A673 (cell line): Measurements from ENCODE around the gene IFT122. TPM values are rescaled to one million over a fixed set of nuclear protein-coding genes. Genes with fewer than 3 reads are reported as not detected.

Source experiments
- BruUV-seq: library from RNA; stranded (reverse); fragments of 400-500 nt; replicated peaks from 2 replicates; lab custom pipeline; 2021; lab: Mats Ljungman, UMichigan
- CTCF ChIA-PET: fragments of 300-600 bp; sonication (Branson Sonifier 250); formaldehyde crosslinking; loops from one replicate; lab custom pipeline; 2022; ENCODE audit warnings: antibody characterized with exemption; lab: Charles Lee
- POLR2A ChIA-PET: fragments of 300-600 bp; sonication (Branson Sonifier 250); formaldehyde crosslinking; loops from one replicate; lab custom pipeline; 2022; ENCODE audit warnings: antibody characterized with exemption; ENCODE audit not compliant: low non-redundant PET; lab: Charles Lee
- DNase-seq: peaks from one replicate; pipeline ENCODE4 v3.0.0-alpha.2; 2015; ENCODE audit warnings: low spot score
- H3K27ac ChIP-seq: fragments of 200-600 bp; sonication (generic); 2 replicates; pipeline ENCODE4 v1.5.1; 2016; ENCODE audit warnings: mixed run types, low read depth, mild to moderate bottlenecking, mixed read lengths, antibody characterized with exemption, low read length; ENCODE audit not compliant: poor library complexity, severe bottlenecking
- H3K27me3 ChIP-seq: fragments of 200-600 bp; sonication (generic); replicated peaks from 2 replicates; pipeline ENCODE4 v1.6.1; 2017; ENCODE audit warnings: mixed run types, low read depth, mild to moderate bottlenecking, mixed read lengths, antibody characterized with exemption, low read length; ENCODE audit not compliant: insufficient read depth, poor library complexity
- H3K36me3 ChIP-seq: fragments of 200-600 bp; sonication (generic); 2 replicates; pipeline ENCODE4 v1.6.1; 2016; ENCODE audit warnings: mixed run types, mild to moderate bottlenecking, mixed read lengths, antibody characterized with exemption, low read length; ENCODE audit not compliant: insufficient read depth, poor library complexity, severe bottlenecking
- H3K4me1 ChIP-seq: fragments of 200-600 bp; sonication (generic); 2 replicates; pipeline ENCODE4 v1.6.1; 2017; ENCODE audit warnings: mixed run types, mild to moderate bottlenecking, mixed read lengths, antibody characterized with exemption, low read length; ENCODE audit not compliant: insufficient read depth, poor library complexity, severe bottlenecking
- H3K4me3 ChIP-seq: fragments of 200-600 bp; sonication (generic); 2 replicates; pipeline ENCODE4 v1.5.1; 2016; ENCODE audit warnings: low read depth, mixed run types, mild to moderate bottlenecking, mixed read lengths, low read length; ENCODE audit not compliant: poor library complexity, severe bottlenecking
- H3K9me3 ChIP-seq: fragments of 200-600 bp; sonication (generic); 2 replicates; pipeline ENCODE4 v1.6.1; 2016; ENCODE audit warnings: mixed run types, low read depth, mild to moderate bottlenecking, mixed read lengths, antibody characterized with exemption, low read length; ENCODE audit not compliant: poor library complexity, severe bottlenecking
- EZH2 ChIP-seq: fragments of 200-600 bp; sonication (generic); IDR thresholded peaks from 2 replicates; pipeline ENCODE4 v1.6.1; 2017; ENCODE audit warnings: borderline replicate concordance, low read depth, mild to moderate bottlenecking, mixed read lengths, antibody characterized with exemption, low read length; ENCODE audit not compliant: poor library complexity, severe bottlenecking
- intact Hi-C: fragments of 100-400 bp; cut with micrococcal nuclease; formaldehyde crosslinking; loops from one replicate; pipeline ENCODE4 v1.10.0; 2022; ENCODE audit not compliant: unreplicated experiment
- total RNA-seq: library from RNA; stranded (reverse); gene quantifications from 2 replicates; pipeline ENCODE4 v1.2.3, GENCODE V29; 2021
- TF ChIP-seq, protein P1 (sequence below): fragments of 300-800, 200-600 bp; sonication (generic); conservative IDR thresholded peaks from 2 replicates; pipeline ENCODE4 v1.5.1; 2017; ENCODE audit warnings: low read depth, mild to moderate bottlenecking, antibody characterized with exemption, low read length, moderate library complexity, mixed read lengths

Gene IFT122
- total RNA-seq, 1 experiment from 2014 or later = 48.2 TPM

DNA sequence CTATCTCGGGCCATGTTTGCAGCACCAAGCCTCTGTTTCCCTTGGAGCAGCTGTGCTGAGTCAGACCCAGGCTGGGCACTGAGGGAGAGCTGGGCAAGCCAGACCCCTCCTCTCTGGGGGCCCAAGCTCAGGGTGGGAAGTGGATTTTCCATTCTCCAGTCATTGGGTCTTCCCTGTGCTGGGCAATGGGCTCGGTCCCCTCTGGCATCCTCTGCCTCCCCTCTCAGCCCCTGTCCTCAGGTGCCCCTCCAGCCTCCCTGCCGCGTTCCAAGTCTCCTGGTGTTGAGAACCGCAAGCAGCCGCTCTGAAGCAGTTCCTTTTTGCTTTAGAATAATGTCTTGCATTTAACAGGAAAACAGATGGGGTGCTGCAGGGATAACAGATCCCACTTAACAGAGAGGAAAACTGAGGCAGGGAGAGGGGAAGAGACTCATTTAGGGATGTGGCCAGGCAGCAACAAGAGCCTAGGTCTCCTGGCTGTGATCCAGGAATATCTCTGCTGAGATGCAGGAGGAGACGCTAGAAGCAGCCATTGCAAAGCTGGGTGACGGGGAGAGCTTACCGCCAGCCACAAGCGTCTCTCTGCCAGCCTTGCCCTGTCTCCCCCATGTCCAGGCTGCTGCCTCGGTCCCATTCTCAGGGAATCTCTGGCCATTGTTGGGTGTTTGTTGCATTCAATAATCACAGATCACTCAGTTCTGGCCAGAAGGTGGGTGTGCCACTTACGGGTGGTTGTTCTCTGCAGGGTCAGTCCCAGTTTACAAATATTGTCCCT, 89.6 kb downstream of the IFT122 start:
- no peak for DNase-seq
- BruUV-seq = no TSS peak
- CTCF ChIA-PET = no interaction called here
- H3K4me3 ChIP-seq = no peak overlapping the region
- H3K4me1 ChIP-seq = no peaks in the 10 kb centered on the region
- POLR2A ChIA-PET = interaction anchor here (0.6 kb wide), 1 partner anchor 26 kb away, joined by 4 read pairs; no protein-coding TSS in a partner anchor
- no peaks in the 10 kb centered on the region for H3K9me3 ChIP-seq
- intact Hi-C loops = no loop called here
- H3K27ac ChIP-seq = no peak overlapping the region
- no peak for TF ChIP-seq EZH2
- TF ChIP-seq, protein P1, sequence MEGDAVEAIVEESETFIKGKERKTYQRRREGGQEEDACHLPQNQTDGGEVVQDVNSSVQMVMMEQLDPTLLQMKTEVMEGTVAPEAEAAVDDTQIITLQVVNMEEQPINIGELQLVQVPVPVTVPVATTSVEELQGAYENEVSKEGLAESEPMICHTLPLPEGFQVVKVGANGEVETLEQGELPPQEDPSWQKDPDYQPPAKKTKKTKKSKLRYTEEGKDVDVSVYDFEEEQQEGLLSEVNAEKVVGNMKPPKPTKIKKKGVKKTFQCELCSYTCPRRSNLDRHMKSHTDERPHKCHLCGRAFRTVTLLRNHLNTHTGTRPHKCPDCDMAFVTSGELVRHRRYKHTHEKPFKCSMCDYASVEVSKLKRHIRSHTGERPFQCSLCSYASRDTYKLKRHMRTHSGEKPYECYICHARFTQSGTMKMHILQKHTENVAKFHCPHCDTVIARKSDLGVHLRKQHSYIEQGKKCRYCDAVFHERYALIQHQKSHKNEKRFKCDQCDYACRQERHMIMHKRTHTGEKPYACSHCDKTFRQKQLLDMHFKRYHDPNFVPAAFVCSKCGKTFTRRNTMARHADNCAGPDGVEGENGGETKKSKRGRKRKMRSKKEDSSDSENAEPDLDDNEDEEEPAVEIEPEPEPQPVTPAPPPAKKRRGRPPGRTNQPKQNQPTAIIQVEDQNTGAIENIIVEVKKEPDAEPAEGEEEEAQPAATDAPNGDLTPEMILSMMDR = no peak
- H3K27me3 ChIP-seq = no peaks in the 10 kb centered on the region
- no peaks in the 10 kb centered on the region for H3K36me3 ChIP-seq

DNA sequence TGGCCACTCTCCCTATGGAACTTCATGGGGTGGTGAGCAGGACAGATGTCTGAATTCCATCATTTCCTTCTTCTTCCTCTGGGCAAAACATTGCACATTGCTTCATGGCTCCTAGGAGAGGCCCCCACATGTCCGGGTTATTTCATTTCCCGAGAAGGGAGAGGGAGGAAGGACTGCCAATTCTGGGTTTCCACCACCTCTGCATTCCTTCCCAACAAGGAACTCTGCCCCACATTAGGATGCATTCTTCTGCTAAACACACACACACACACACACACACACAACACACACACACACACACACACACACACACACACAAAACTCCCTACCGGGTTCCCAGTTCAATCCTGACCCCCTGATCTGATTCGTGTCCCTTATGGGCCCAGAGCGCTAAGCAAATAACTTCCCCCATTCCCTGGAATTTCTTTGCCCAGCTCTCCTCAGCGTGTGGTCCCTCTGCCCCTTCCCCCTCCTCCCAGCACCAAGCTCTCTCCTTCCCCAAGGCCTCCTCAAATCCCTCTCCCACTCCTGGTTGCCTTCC, 90.3 kb downstream of the IFT122 start:
- Histone ChIP-seq H3K27ac (no peak overlapping the region), H3K9me3 (no peaks in the 10 kb centered on the region), H3K36me3 (no peaks in the 10 kb centered on the region), H3K4me3 (no peak overlapping the region), H3K4me1 (no peaks in the 10 kb centered on the region), H3K27me3 (no peaks in the 10 kb centered on the region)
- DNase-seq = no peak
- TF ChIP-seq, protein P1 = no peak
- no peak for TF ChIP-seq EZH2
- no TSS peak for BruUV-seq
- intact Hi-C loops = no loop called here
- ChIA-PET POLR2A (no interaction called here), CTCF (no interaction called here)

DNA sequence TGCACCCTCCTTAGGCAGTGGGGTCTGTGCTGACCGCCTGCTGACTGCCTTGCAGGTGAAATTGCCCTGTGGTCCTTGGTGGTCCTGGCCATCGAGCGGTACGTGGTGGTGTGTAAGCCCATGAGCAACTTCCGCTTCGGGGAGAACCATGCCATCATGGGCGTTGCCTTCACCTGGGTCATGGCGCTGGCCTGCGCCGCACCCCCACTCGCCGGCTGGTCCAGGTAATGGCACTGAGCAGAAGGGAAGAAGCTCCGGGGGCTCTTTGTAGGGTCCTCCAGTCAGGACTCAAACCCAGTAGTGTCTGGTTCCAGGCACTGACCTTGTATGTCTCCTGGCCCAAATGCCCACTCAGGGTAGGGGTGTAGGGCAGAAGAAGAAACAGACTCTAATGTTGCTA, 90.8 kb downstream of the IFT122 start:
- BruUV-seq = no TSS peak
- POLR2A ChIA-PET = no interaction called here
- DNase-seq = no peak
- Histone ChIP-seq H3K27ac (no peak overlapping the region), H3K27me3 (no peaks in the 10 kb centered on the region), H3K4me1 (no peaks in the 10 kb centered on the region), H3K9me3 (no peaks in the 10 kb centered on the region), H3K4me3 (no peak overlapping the region), H3K36me3 (no peaks in the 10 kb centered on the region)
- intact Hi-C loops = no loop called here
- CTCF ChIA-PET = no interaction called here
- TF ChIP-seq, protein P1 = no peak
- TF ChIP-seq EZH2 = no peak
